Left hindlimb (tissue), 1 donor: ENCODE results near the gene CENPP.

Experiments used
- DNase-seq: peaks from one replicate; pipeline ENCODE4 v3.0.0-alpha.2; 2018

Gene CENPP

GRCh38 chr9:92325269-92325990, at the start of gene CENPP, which contains the start of gene NOL8:
Gene CENPP, plus strand, starts transcription at chr9:92325953.
Gene NOL8, minus strand, starts transcription at chr9:92325350. Its CDS starts 1,189 bp downstream, at chr9:92324161.
- peak; percentile 91 for DNase-seq

DNA sequence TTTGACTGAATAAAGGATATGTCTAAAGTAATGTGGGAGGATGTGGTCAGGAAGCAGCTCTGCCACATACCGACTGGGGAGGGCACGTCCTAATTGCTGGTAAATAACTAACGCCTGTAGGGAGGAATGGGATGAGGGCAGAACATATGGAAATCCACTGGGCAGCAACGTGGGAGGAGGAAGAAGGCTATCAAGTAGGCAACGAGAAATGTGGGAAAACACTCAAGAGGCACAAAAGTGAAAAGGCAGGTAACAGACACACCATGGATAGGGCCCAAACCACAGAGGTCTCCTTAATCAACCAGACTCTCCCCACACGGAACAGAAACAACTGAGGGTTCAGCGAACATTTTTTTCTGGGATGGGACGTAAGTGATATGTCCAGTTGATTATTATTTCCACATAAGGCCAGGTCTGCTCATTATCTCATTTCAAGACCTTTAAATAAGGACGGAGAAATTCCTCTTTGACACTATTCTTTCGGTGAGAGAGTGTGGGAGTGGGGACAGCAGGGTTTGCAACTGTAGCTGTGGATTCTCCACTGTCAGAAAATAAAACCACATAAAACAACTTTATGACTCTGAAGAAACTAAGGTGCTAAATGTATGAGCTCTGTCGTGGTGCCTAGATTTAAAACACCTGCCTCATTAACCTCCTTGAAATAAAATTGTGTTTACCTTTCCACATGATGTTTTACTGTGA, 49.3 kb upstream of the CENPP start:
- DNase-seq: no peak

DNA sequence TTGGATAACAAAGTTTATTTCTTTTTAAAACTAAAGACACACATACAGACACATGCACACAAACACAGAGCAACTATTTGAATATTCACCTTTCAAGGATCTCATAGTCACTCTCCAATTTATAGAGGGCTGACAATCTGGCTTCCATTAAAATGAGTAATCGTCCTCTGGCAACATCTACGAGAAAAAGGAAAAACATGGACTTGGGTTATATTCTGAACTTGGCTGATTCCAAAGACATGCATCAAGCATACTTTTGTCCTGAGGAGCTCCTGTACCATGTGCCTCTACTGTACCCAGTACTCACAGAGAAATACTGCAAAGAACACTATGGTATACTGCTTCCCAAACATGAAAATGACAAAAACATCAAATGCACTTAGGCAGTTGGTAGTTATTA, 47.6 kb upstream of the CENPP start:
- DNase-seq: no peak

- no peak for DNase-seq
Observed at GRCh38 chr9:92279302-92279701, 46.5 kb upstream of the CENPP start.

DNA sequence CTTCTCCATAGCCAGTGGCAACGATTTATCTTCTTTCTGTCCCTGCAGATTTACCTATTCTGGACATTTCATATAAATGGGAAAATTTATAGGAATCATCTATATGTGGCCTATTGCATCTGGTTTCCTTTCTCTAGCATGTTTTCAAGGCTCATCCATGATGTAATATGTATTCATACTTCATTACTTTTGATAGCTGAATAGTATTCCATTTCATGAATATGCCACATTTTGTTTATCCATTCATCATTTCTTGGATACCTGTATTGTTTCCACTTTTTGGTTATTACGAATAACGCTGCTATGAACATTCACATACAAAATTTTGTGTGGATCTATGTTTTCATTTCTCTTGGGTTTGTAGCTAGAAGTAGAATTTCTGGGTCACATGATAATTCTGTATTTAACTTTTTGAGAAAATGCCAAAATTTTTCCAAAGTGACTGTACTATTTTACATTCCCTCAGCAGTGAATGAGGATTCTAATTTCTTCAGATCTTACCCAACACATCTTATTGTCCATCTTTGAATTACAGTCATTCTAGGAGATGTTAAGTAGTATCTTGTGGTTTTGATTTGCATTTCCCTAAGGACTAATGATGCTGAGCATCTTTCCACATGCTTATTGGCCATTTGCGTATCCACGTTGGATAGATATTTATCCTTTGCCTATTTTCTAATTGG, 35.9 kb upstream of the CENPP start:
- no peak for DNase-seq

DNA sequence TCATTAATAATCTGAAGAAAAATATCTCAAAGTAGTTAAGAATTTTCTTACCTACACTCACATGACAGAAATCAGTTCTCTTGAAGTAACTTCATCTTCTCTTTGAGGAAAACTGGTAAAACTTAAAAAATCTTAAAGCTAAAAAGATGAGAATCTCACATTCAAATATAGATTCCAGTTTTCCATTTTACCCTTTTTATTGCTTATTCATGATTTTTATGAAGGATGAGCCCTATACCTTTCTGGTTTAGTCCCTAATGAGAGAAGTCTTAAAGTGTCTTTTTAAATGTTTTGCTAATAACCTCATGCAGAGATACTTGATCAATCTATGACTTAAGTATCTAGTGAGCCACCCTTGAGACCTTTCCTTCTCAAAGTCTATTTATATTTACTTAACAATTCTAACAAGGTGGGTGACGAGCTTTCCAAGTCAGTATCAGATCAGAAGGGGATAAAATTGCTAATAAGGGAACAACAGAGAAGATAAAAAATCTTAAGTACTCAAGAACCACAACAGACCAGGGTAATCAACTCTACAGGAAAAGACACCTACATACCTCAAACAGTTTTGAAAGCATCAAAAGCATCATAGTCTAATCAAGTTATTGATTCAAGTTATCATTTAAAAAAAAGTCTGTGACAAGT, 34.8 kb upstream of the CENPP start:
- DNase-seq: no peak

GRCh38 chr9:92291577-92291976, 34.2 kb upstream of the CENPP start:
- no peak for DNase-seq

- no peak for DNase-seq
Observed at GRCh38 chr9:92292338-92293074, 33.2 kb upstream of the CENPP start.

GRCh38 chr9:92293075-92293354, 32.7 kb upstream of the CENPP start:
- DNase-seq: no peak

GRCh38 chr9:92293452-92294296, 32.1 kb upstream of the CENPP start, which contains the start of gene IARS1:
Gene IARS1, minus strand, starts transcription at chr9:92293697. Its CDS starts 4,278 bp downstream, at chr9:92289419.
- peak; percentile 99 for DNase-seq

DNA sequence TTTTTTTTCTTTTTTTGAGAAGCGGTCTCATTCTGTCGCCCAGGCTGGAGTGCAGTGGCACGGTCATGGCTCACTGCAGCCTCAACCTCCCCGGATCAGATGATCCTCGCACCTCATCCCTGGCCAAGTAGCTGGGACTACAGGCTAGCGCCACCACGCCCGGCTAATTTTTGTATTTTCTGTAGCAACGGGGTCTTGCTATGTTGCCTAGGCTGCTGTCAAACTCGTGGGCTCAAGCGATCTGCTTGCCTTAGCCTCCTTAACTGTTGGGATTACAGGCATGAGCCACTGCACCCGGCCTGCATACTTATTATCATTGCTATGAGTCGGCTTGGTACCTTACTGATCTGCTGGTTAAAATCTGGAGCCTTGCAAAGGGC, 31.5 kb upstream of the CENPP start:
- DNase-seq: no peak

- no peak for DNase-seq
Observed at GRCh38 chr9:92295240-92295790, 30.4 kb upstream of the CENPP start.

DNA sequence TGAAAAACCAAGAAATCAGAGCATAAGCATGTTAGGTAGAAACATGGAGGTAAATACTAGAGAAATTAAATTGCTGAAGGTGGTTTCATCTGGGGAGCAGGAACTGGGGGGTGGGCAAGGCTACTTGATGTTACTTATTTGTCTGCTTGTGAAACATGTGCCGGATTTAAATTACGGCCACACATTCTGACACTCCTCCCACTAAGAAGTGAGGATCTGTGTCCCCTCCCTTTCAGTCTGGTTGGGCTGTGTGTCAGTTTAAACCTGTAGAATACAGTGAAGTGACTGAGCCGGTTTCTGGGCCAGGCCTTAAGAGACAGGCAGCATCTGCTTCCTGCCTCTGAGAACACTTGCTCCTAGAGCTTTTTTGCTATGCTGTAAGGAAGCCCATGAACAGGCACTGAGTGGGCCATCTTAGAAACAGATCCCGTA, 29.9 kb upstream of the CENPP start:
- DNase-seq: no peak

DNA sequence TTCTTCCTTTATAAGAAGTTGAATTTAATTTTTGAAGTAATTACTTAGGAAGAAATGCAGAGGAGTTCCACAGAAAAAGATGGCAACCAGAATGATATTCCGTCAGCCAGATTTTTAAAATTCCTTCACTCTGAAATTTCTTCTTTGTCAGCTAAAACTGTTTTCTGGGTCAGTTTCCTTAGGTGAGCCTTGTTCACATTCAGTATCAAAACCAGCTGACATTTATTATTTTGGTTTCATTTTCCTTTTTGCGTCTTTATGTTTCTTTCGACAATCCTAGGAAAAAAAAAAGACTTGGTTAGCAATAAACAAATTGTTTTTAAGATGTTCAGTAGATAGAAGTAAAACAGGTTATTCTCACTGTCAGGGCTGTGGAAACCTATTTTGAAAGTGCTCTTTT, 28.1 kb upstream of the CENPP start:
- DNase-seq: no peak

- no peak for DNase-seq
Observed at GRCh38 chr9:92298036-92298435, 27.7 kb upstream of the CENPP start.

DNA sequence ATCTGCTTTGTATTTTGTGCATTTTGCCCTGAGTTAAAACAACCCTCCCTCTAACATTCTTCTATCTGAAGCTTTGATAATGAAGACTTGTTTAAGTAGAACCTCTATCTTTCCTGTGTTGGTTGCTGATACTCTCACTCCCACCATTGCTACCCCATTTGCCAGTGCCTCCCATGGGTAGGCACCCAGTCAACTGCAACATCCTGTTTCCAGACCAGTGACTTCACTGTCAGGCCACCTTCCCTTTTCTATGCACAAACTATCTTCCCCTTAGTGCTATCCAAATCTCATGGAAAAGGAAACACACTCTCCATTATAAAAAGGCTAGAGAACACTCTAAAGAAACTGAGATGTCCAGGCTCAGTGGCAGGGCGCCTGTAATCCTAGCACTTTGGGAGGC, 26.6 kb upstream of the CENPP start:
- DNase-seq: no peak

GRCh38 chr9:92300936-92301335, 24.8 kb upstream of the CENPP start:
- DNase-seq: no peak

- no peak for DNase-seq
Observed at GRCh38 chr9:92308893-92309292, 16.9 kb upstream of the CENPP start.

- no peak for DNase-seq
Observed at GRCh38 chr9:92310562-92310961, 15.2 kb upstream of the CENPP start.

DNA sequence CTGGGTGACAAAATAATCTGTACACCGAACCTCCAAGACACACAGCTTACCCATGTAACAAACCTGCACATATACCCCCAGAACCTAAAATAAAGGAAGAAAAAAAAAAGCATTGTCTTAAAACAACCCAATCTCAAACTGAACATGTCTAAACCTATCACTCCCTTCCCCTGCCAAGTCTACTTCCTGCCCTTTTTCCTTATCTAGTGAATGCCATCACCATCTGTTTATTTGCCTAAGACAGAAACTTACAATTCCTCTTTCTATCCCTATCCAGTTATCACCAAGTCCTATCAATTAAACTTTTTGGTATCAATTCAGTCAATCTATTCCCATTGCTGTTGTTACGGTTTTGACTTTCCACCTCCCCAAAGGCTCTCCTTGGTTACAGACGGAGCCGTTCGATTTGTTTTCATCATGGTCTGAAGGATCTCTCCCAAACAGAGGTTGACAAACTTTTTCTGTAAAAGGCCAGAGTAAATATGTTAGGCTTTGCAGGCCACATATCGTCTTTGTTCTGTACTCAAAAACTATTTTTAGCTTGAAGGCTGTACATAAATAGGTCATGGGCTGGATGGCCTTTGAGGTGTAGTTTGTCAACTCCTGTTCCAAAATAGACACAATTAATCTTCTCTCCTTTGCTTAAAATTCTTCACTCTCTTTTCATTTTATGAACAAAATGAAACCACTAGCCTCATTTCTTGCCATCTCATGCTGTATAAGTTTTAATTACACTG, 12.7 kb upstream of the CENPP start:
- no peak for DNase-seq

GRCh38 chr9:92313624-92314012, 12.1 kb upstream of the CENPP start:
- DNase-seq: no peak
